HUES6 (cell line): Measurements from ENCODE around the gene SHC1.
A peak's percentile ranks its signal among the peaks of the same experiment; 100 is the strongest.

Experiments
- H3K27ac ChIP-seq: 2 replicates; pipeline ENCODE4 v1.7.0; 2013; ENCODE audit warnings: low read depth, mild to moderate bottlenecking, low read length, inconsistent platforms
- H3K27me3 ChIP-seq: 2 replicates; pipeline ENCODE4 v1.6.1; 2013; ENCODE audit warnings: low read length; ENCODE audit not compliant: control insufficient read depth, insufficient read depth
- H3K36me3 ChIP-seq: 2 replicates; pipeline ENCODE4 v1.6.1; 2013; ENCODE audit warnings: low read length; ENCODE audit not compliant: control insufficient read depth, insufficient read depth
- H3K4me1 ChIP-seq: 2 replicates; pipeline ENCODE4 v1.6.1; 2013; ENCODE audit warnings: low read length; ENCODE audit not compliant: control insufficient read depth, insufficient read depth
- H3K4me3 ChIP-seq: 2 replicates; pipeline ENCODE4 v1.5.1; 2013; ENCODE audit warnings: low read depth, low read length
- H3K9ac ChIP-seq: one replicate; pipeline ENCODE4 v1.6.1; 2013; ENCODE audit warnings: mild to moderate bottlenecking, low read length
- H3K9me3 ChIP-seq: 2 replicates; pipeline ENCODE4 v1.6.1; 2013; ENCODE audit warnings: low read depth, low read length; ENCODE audit not compliant: control insufficient read depth, insufficient read depth

SHC1 gene

GRCh38 chr1:154959426-154959780 is 11.1 kb downstream of the SHC1 start:
- H3K4me3 ChIP-seq = no peak overlapping the region
- H3K9ac ChIP-seq = no peak overlapping the region
- peaks cover 29% of the 10 kb centered on the region for H3K36me3 ChIP-seq
- no peaks in the 10 kb centered on the region for H3K9me3 ChIP-seq
- H3K27ac ChIP-seq = no peak overlapping the region
- H3K27me3 ChIP-seq = no peaks in the 10 kb centered on the region
- H3K4me1 ChIP-seq = peaks cover 31% of the 10 kb centered on the region

GRCh38 chr1:154958681-154959425 is 11.7 kb downstream of the SHC1 start:
- H3K27ac ChIP-seq = no peak overlapping the region
- H3K4me3 ChIP-seq = no peak overlapping the region
- H3K9me3 ChIP-seq = no peaks in the 10 kb centered on the region
- peaks cover 33% of the 10 kb centered on the region for H3K4me1 ChIP-seq
- H3K27me3 ChIP-seq = no peaks in the 10 kb centered on the region
- H3K36me3 ChIP-seq = peaks cover 24% of the 10 kb centered on the region
- no peak overlapping the region for H3K9ac ChIP-seq

- no peaks in the 10 kb centered on the region for H3K27me3 ChIP-seq
- peaks cover 33% of the 10 kb centered on the region for H3K4me1 ChIP-seq
- H3K9me3 ChIP-seq = no peaks in the 10 kb centered on the region
- peaks cover 16% of the 10 kb centered on the region for H3K36me3 ChIP-seq
- no peak overlapping the region for H3K4me3 ChIP-seq
- no peak overlapping the region for H3K9ac ChIP-seq
- no peak overlapping the region for H3K27ac ChIP-seq
Measured at GRCh38 chr1:154958036-154958435, 12.5 kb downstream of the SHC1 start.

GRCh38 chr1:154957091-154957657 is 13.4 kb downstream of the SHC1 start:
- no peak overlapping the region for H3K27ac ChIP-seq
- H3K4me1 ChIP-seq = peaks cover 33% of the 10 kb centered on the region
- H3K4me3 ChIP-seq = peak overlapping the region; percentile 84; the same call in 1 of the 2 replicates
- H3K27me3 ChIP-seq = no peaks in the 10 kb centered on the region
- H3K9me3 ChIP-seq = no peaks in the 10 kb centered on the region
- H3K9ac ChIP-seq = no peak overlapping the region
- peaks cover 14% of the 10 kb centered on the region for H3K36me3 ChIP-seq

- peaks cover 33% of the 10 kb centered on the region for H3K4me1 ChIP-seq
- H3K27ac ChIP-seq = no peak overlapping the region
Measured at GRCh38 chr1:154956544-154956941, 14.0 kb downstream of the SHC1 start.

GRCh38 chr1:154955718-154956543 is 14.6 kb downstream of the SHC1 start, which contains the start of gene PBXIP1:
Gene PBXIP1, minus strand, starts transcription at chr1:154956099. Its CDS starts 2,378 bp downstream, at chr1:154953721.
- H3K27ac ChIP-seq = peak within 1 kb of the TSS; percentile 64
- H3K4me3 ChIP-seq = peak within 1 kb of the TSS; percentile 84
- H3K9me3 ChIP-seq = no peaks in the 10 kb centered on the region
- peak within 1 kb of the TSS; percentile 84 for H3K9ac ChIP-seq
- peaks cover 18% of the 10 kb centered on the region for H3K36me3 ChIP-seq
- no peaks in the 10 kb centered on the region for H3K27me3 ChIP-seq
- H3K4me1 ChIP-seq = peaks cover 31% of the 10 kb centered on the region

More at GRCh38 chr1:154956544-154956941, 14.0 kb downstream of the SHC1 start:
- H3K27me3 ChIP-seq = no peaks in the 10 kb centered on the region
- peak overlapping the region; percentile 58 for H3K9ac ChIP-seq
- H3K4me3 ChIP-seq = peak overlapping the region; percentile 84
- peaks cover 14% of the 10 kb centered on the region for H3K36me3 ChIP-seq
- H3K9me3 ChIP-seq = no peaks in the 10 kb centered on the region

GRCh38 chr1:154955039-154955717 is 15.4 kb downstream of the SHC1 start:
- Histone ChIP-seq H3K4me1 (peaks cover 25% of the 10 kb centered on the region), H3K9ac (peak overlapping the region; percentile 84), H3K27ac (peak overlapping the region; percentile 64)

GRCh38 chr1:154954541-154954940 is 16.0 kb downstream of the SHC1 start:
- peaks cover 19% of the 10 kb centered on the region for H3K36me3 ChIP-seq
- H3K27me3 ChIP-seq = no peaks in the 10 kb centered on the region
- peak overlapping the region; percentile 84; the same call in 1 of the 2 replicates for H3K4me3 ChIP-seq
- H3K9ac ChIP-seq = peak overlapping the region; percentile 84
- no peak overlapping the region for H3K27ac ChIP-seq
- H3K9me3 ChIP-seq = no peaks in the 10 kb centered on the region
- peaks cover 25% of the 10 kb centered on the region for H3K4me1 ChIP-seq

More at GRCh38 chr1:154955039-154955717, 15.4 kb downstream of the SHC1 start:
- Histone ChIP-seq H3K36me3 (peaks cover 22% of the 10 kb centered on the region), H3K9me3 (no peaks in the 10 kb centered on the region), H3K4me3 (peak overlapping the region; percentile 84), H3K27me3 (no peaks in the 10 kb centered on the region)

GRCh38 chr1:154953611-154954038 is 16.9 kb downstream of the SHC1 start:
- H3K27ac ChIP-seq = no peak overlapping the region
- H3K36me3 ChIP-seq = peaks cover 10% of the 10 kb centered on the region
- peaks cover 25% of the 10 kb centered on the region for H3K4me1 ChIP-seq
- no peaks in the 10 kb centered on the region for H3K9me3 ChIP-seq
- H3K27me3 ChIP-seq = no peaks in the 10 kb centered on the region
- no peak overlapping the region for H3K9ac ChIP-seq
- no peak overlapping the region for H3K4me3 ChIP-seq

- no peaks in the 10 kb centered on the region for H3K9me3 ChIP-seq
- H3K4me1 ChIP-seq = peaks cover 24% of the 10 kb centered on the region
- no peaks in the 10 kb centered on the region for H3K27me3 ChIP-seq
- no peak overlapping the region for H3K27ac ChIP-seq
- no peak overlapping the region for H3K9ac ChIP-seq
- no peak overlapping the region for H3K4me3 ChIP-seq
- H3K36me3 ChIP-seq = peaks cover 11% of the 10 kb centered on the region
Measured at GRCh38 chr1:154952664-154953063, 17.9 kb downstream of the SHC1 start.
